Keratinocyte (primary cell): ENCODE data around the gene MGME1. TPM values are rescaled to one million over a fixed set of nuclear protein-coding genes. Genes with fewer than 3 reads are reported as not detected.

Experiments
- DNase-seq: peaks from one replicate; pipeline ENCODE4 v3.0.0-alpha.2; 2011; ENCODE audit warnings: low read depth, missing footprints, low spot score
- FAIRE-seq: peaks from 2 replicates; lab custom pipeline; 2011; peaks lifted over from hg19 to GRCh38; lab: Jason Lieb, UNC
- H2AFZ ChIP-seq: 2 replicates; pipeline ENCODE4 v1.6.0; 2012; ENCODE audit warnings: low read length, control low read depth, inconsistent platforms; ENCODE audit not compliant: control insufficient read depth
- H3K27ac ChIP-seq: 2 replicates; pipeline ENCODE4 v1.5.1; 2011; ENCODE audit warnings: low read length; ENCODE audit not compliant: control insufficient read depth, insufficient read depth
- H3K27me3 ChIP-seq: 3 replicates; pipeline ENCODE4 v1.6.0; 2011; ENCODE audit warnings: low read length; ENCODE audit not compliant: control insufficient read depth, insufficient read depth; ENCODE audit errors: extremely low read depth
- H3K36me3 ChIP-seq, 2 experiments: 2 replicates in 1 of 2; 3 replicates in 1 of 2; pipeline ENCODE4 v1.5.1; 2011; ENCODE audit warnings: low read length in 2 of 2, mild to moderate bottlenecking in 1 of 2; ENCODE audit not compliant: control insufficient read depth in 2 of 2, insufficient read depth in 2 of 2; ENCODE audit errors: extremely low read depth in 1 of 2
- H3K4me1 ChIP-seq: 3 replicates; pipeline ENCODE4 v1.5.1; 2011; ENCODE audit warnings: low read length; ENCODE audit not compliant: control insufficient read depth, insufficient read depth; ENCODE audit errors: extremely low read depth
- H3K4me2 ChIP-seq: 3 replicates; pipeline ENCODE4 v1.6.0; 2011; ENCODE audit warnings: low read depth, low read length; ENCODE audit not compliant: control insufficient read depth, insufficient read depth; ENCODE audit errors: extremely low read depth
- H3K4me3 ChIP-seq, 3 experiments: fragments of 200-600 bp in 1 of 3; sonication (generic) in 1 of 3; 2 replicates in 2 of 3; 3 replicates in 1 of 3; pipeline ENCODE4 v1.5.1; 2011 to 2016; ENCODE audit warnings: low read length in 3 of 3, mild to moderate bottlenecking in 3 of 3, control low read depth in 2 of 3, inconsistent platforms in 1 of 3, low read depth in 1 of 3, mixed read lengths in 1 of 3, mixed run types in 1 of 3, moderate library complexity in 1 of 3; ENCODE audit not compliant: control insufficient read depth in 2 of 3, insufficient read depth in 2 of 3; ENCODE audit errors: extremely low read depth in 1 of 3
- H3K79me2 ChIP-seq: 2 replicates; pipeline ENCODE4 v1.6.0; 2012; ENCODE audit warnings: low read length; ENCODE audit not compliant: control insufficient read depth, insufficient read depth
- H3K9ac ChIP-seq: 3 replicates; pipeline ENCODE4 v1.6.0; 2011; ENCODE audit warnings: low read length; ENCODE audit not compliant: control insufficient read depth, insufficient read depth; ENCODE audit errors: extremely low read depth
- H3K9me1 ChIP-seq: 3 replicates; pipeline ENCODE4 v1.6.0; 2011; ENCODE audit warnings: low read length; ENCODE audit not compliant: control insufficient read depth, insufficient read depth; ENCODE audit errors: extremely low read depth
- H3K9me3 ChIP-seq: 2 replicates; pipeline ENCODE4 v1.5.1; 2012; ENCODE audit warnings: low read depth, low read length; ENCODE audit not compliant: control insufficient read depth
- H4K20me1 ChIP-seq: 3 replicates; pipeline ENCODE4 v1.6.0; 2011; ENCODE audit warnings: low read length; ENCODE audit not compliant: control insufficient read depth, insufficient read depth; ENCODE audit errors: extremely low read depth
- EZH2 ChIP-seq: IDR thresholded peaks from one replicate; pipeline ENCODE4 v1.6.1; 2012; ENCODE audit warnings: inconsistent platforms, mild to moderate bottlenecking, low read length, moderate library complexity
- dilution Hi-C: fragments of 300-500 bp; cut with MboI; formaldehyde crosslinking; loops from one replicate; pipeline ENCODE4 v1.7.0; 2020; ENCODE audit warnings: low sequenced_read_pairs; ENCODE audit not compliant: extremely low pct_ligation_motif_present
- polyA plus RNA-seq, 5 experiments: library from polyadenylated mRNA; depleted of rRNA in 3 of 5; stranded (reverse) in 3 of 5; stranded (forward) in 1 of 5; unstranded in 1 of 5; fragments of >200 nt; gene quantifications; 1 replicate in 1 of 5; 2 replicates in 3 of 5; 3 replicates in 1 of 5; pipeline versions ENCODE4 v1.2.1 to v1.2.3, GENCODE V29; 2011 to 2012; ENCODE audit warnings: missing spikeins in 2 of 5, low read depth in 1 of 5, low replicate concordance in 1 of 5
- TF ChIP-seq, protein P1 (sequence below), 3 experiments: IDR thresholded peaks in 1 of 3; conservative IDR thresholded peaks in 1 of 3; optimal IDR thresholded peaks in 1 of 3; 2 replicates in 2 of 3; 3 replicates in 1 of 3; pipeline versions ENCODE3 to v1.5.1; 2011; ENCODE audit warnings: low read length in 3 of 3, mild to moderate bottlenecking in 3 of 3, moderate library complexity in 2 of 3, control low read depth in 1 of 3, inconsistent platforms in 1 of 3; ENCODE audit not compliant: insufficient read depth in 2 of 3; ENCODE audit errors: extremely low read depth in 1 of 3

Gene MGME1
- polyA plus RNA-seq, 1 donor (not counting 4 experiments of a cell fraction or from before 2014, with no cell fraction given), result 31.6 TPM

DNA sequence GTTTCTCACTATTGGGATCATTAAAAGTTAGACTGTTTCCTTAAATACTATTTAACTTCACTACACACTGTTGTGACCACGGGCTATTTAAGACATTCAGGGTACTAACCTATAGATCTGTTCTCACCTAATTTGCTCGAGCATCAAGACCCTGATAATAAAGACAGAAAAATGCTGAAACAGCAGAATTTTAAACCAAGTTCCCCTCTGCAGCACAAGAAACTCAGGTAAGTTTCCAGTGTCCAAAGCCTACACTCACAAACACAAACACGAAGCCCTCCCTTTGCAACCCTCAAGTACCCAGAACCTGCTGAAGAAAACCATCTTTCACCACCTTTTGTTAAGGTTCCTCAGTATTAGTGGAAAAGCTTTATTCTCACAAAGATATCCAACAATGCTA lies 4.2 kb upstream of the MGME1 start:
- FAIRE-seq (no peak), DNase-seq (no peak)
- peaks cover 54% of the 10 kb centered on the region for H4K20me1 ChIP-seq
- H3K79me2 ChIP-seq, result peaks cover 93% of the 10 kb centered on the region
- TF ChIP-seq, protein P1, sequence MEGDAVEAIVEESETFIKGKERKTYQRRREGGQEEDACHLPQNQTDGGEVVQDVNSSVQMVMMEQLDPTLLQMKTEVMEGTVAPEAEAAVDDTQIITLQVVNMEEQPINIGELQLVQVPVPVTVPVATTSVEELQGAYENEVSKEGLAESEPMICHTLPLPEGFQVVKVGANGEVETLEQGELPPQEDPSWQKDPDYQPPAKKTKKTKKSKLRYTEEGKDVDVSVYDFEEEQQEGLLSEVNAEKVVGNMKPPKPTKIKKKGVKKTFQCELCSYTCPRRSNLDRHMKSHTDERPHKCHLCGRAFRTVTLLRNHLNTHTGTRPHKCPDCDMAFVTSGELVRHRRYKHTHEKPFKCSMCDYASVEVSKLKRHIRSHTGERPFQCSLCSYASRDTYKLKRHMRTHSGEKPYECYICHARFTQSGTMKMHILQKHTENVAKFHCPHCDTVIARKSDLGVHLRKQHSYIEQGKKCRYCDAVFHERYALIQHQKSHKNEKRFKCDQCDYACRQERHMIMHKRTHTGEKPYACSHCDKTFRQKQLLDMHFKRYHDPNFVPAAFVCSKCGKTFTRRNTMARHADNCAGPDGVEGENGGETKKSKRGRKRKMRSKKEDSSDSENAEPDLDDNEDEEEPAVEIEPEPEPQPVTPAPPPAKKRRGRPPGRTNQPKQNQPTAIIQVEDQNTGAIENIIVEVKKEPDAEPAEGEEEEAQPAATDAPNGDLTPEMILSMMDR (optimal IDR thresholded peaks at IDR 0.05 in 1 of 3, IDR thresholded peaks at IDR 0.05 in 1 of 3, conservative IDR thresholded peaks at IDR 0.05 in 1 of 3; ENCODE audit: extremely low read depth in 1 of 3, insufficient read depth in 2 of 3, low read length in 3 of 3), result no peak
- no peak for TF ChIP-seq EZH2
- peaks cover 4 to 48% of the 10 kb centered on the region in 2 experiments for H3K36me3 ChIP-seq
- H3K27me3 ChIP-seq, result no peaks in the 10 kb centered on the region
- H3K27ac ChIP-seq, result no peak overlapping the region
- peak overlapping the region; percentile 99 for H3K4me2 ChIP-seq
- H3K9ac ChIP-seq, result no peak overlapping the region
- peaks cover 43% of the 10 kb centered on the region for H3K4me1 ChIP-seq
- H3K9me3 ChIP-seq, result no peaks in the 10 kb centered on the region
- peak overlapping the region in 2 of 3 experiments; percentile 95 to 97 for H3K4me3 ChIP-seq
- peaks cover 6% of the 10 kb centered on the region for H3K9me1 ChIP-seq
- dilution Hi-C loops, result no loop called here
- H2AFZ ChIP-seq, result no peak overlapping the region

DNA sequence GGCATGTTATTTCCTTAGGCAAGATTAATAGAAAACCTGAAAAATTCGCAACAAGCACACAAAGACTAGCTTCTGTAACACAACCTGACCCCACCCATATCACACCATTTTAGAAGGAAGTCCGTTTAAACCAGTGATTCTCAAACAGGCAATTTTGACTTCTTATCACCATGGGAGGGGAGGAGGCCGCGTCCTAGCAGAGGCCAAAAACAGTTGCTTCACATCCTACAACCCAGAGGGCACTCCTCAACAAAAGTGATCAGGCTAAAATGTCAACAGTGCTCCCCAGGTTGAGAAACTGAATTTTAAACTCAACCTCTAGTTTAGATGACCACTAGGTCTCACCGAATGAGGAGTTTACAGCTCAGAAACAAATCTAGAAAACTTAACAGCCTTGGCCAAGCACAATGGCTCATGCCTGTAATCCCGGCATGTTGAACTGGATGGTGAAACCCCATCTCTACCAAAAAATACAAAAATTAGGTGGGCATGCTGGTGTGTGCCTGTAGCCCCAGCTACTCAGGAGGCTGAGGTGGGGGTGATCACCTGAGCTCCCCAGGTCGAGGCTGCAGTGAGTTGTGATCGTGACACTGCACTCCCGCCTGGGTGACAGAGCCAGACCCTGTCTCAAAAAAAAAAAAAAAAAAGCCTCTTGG lies 3.6 kb upstream of the MGME1 start:
- H3K9me3 ChIP-seq, result no peaks in the 10 kb centered on the region
- H3K4me1 ChIP-seq, result peaks cover 43% of the 10 kb centered on the region
- dilution Hi-C loops, result no loop called here
- H3K9me1 ChIP-seq, result peaks cover 6% of the 10 kb centered on the region
- H2AFZ ChIP-seq, result no peak overlapping the region
- H3K36me3 ChIP-seq, result peaks cover 4 to 48% of the 10 kb centered on the region in 2 experiments
- H3K9ac ChIP-seq, result peak overlapping the region; percentile 99
- H3K4me3 ChIP-seq, result peak overlapping the region in 2 of 3 experiments; percentile 95 to 97
- TF ChIP-seq, protein P1 (optimal IDR thresholded peaks at IDR 0.05 in 1 of 3, IDR thresholded peaks at IDR 0.05 in 1 of 3, conservative IDR thresholded peaks at IDR 0.05 in 1 of 3; ENCODE audit: extremely low read depth in 1 of 3, insufficient read depth in 2 of 3, low read length in 3 of 3), result no peak
- no peak for TF ChIP-seq EZH2
- peak overlapping the region; percentile 98 for H3K27ac ChIP-seq
- peak overlapping the region; percentile 99 for H3K4me2 ChIP-seq
- H4K20me1 ChIP-seq, result peaks cover 49% of the 10 kb centered on the region
- DNase-seq (no peak), FAIRE-seq (no peak)
- peaks cover 90% of the 10 kb centered on the region for H3K79me2 ChIP-seq
- H3K27me3 ChIP-seq, result no peaks in the 10 kb centered on the region
